PC-9 (cell line): ENCODE measurements around the gene MDN1.

Source experiments
- CTCF ChIP-seq: fragments of 200-600 bp; sonication (generic); conservative IDR thresholded peaks from 2 replicates; pipeline ENCODE4 v1.6.1; 2017; ENCODE audit warnings: mixed run types, antibody characterized with exemption, mild to moderate bottlenecking, moderate library complexity
- EZH2 ChIP-seq: fragments of 200-600 bp; sonication (generic); IDR thresholded peaks from 2 replicates; pipeline ENCODE4 v1.8.0; 2017; ENCODE audit warnings: antibody characterized with exemption, low read depth

GRCh38 chr6:89618026-89618425, 201.6 kb downstream of the MDN1 start:
- TF ChIP-seq EZH2 (no peak), CTCF (no peak)
